Spleen (tissue), 7 donors: Measurements from ENCODE around the gene SPTBN5.

ENCODE experiments used
- POLR2A ChIP-seq, 3 donors: fragments of 450-650 bp; IDR thresholded peaks; one replicate each; pipeline ENCODE4 v1.5.1; 2017; ENCODE audit warnings: antibody characterized with exemption in 3 of 3, mild to moderate bottlenecking in 1 of 3
- POLR2AphosphoS5 ChIP-seq, 3 donors: sonication (generic); formaldehyde crosslinking; IDR thresholded peaks; one replicate each; pipeline ENCODE4 v1.5.1; 2017; ENCODE audit warnings: antibody characterized with exemption in 3 of 3
- TF ChIP-seq, protein P1 (sequence below), 11 experiments: fragments of 200-600 bp in 7 of 11; fragments of 450-650 bp in 4 of 11; sonication (generic) in 4 of 11; IDR thresholded peaks in 8 of 11; conservative IDR thresholded peaks in 3 of 11; 1 replicate in 7 of 11; 2 replicates in 4 of 11; pipeline versions ENCODE4 v1.4.0 to v1.8.0; 2016 to 2021; ENCODE audit warnings: antibody characterized with exemption in 11 of 11, inconsistent platforms in 4 of 11, mild to moderate bottlenecking in 1 of 11
- donor health status: DM: no; HTN: no; CAD: no; lungs with moderate emphysema.
- donor health status: DM: no; HTN: no; CAD: no.
- donor health status: DM: no; HTN: no; CAD: no.

DNA sequence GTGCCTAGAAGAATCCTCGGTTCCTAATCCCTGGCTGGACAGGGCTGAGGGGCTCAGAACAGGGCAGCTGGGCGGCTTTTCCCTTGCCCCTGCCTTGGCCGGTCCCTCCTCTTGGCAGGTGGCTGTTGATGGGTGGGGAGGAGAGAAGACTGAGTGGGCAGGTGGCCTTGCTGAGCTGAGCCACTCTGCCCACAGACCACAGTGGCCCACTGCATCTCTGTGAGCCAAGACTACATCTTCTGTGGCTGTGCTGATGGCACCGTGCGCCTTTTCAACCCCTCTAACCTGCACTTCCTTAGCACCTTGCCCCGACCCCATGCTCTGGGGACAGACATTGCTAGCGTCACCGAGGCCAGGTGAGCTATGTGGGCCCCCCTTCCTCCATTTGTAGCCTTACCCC, 80.4 kb downstream of the SPTBN5 start:
- TF ChIP-seq POLR2AphosphoS5 (IDR thresholded peaks at IDR 0.05) (no peak), POLR2A (IDR thresholded peaks at IDR 0.05) (no peak)
- TF ChIP-seq, protein P1, sequence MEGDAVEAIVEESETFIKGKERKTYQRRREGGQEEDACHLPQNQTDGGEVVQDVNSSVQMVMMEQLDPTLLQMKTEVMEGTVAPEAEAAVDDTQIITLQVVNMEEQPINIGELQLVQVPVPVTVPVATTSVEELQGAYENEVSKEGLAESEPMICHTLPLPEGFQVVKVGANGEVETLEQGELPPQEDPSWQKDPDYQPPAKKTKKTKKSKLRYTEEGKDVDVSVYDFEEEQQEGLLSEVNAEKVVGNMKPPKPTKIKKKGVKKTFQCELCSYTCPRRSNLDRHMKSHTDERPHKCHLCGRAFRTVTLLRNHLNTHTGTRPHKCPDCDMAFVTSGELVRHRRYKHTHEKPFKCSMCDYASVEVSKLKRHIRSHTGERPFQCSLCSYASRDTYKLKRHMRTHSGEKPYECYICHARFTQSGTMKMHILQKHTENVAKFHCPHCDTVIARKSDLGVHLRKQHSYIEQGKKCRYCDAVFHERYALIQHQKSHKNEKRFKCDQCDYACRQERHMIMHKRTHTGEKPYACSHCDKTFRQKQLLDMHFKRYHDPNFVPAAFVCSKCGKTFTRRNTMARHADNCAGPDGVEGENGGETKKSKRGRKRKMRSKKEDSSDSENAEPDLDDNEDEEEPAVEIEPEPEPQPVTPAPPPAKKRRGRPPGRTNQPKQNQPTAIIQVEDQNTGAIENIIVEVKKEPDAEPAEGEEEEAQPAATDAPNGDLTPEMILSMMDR (IDR thresholded peaks at IDR 0.05 in 8 of 11, conservative IDR thresholded peaks at IDR 0.05 in 3 of 11): no peak
